GM18909 (cell line): Measurements from ENCODE around the gene LRFN5.
"Not testable (repeated sequence)": the region's sequence is repeated elsewhere in the genome, so short reads cannot be mapped to it uniquely, and the experiment has no call there.

Source experiments
- ATAC-seq: cut with Tn5 transposase; IDR thresholded peaks from one replicate; pipeline ENCODE4 v1.9.1; 2021; ENCODE audit warnings: mild to moderate bottlenecking; ENCODE audit not compliant: unreplicated experiment, poor library complexity

Gene LRFN5

GRCh38 chr14:41873686-41874317, 267.1 kb downstream of the LRFN5 start:
- ATAC-seq: no peak

- no peak for ATAC-seq
Measured at GRCh38 chr14:41875116-41875515, 268.4 kb downstream of the LRFN5 start.

GRCh38 chr14:41878321-41878720, 271.6 kb downstream of the LRFN5 start:
- ATAC-seq: no peak

GRCh38 chr14:41891624-41892023, 284.9 kb downstream of the LRFN5 start:
- ATAC-seq: no peak

- no peak for ATAC-seq
Measured at GRCh38 chr14:41899416-41899815, 292.7 kb downstream of the LRFN5 start.

- no peak for ATAC-seq
Measured at GRCh38 chr14:41900644-41901043, 294.0 kb downstream of the LRFN5 start.

GRCh38 chr14:41901089-41901488, 294.4 kb downstream of the LRFN5 start:
- ATAC-seq: no peak

- no peak for ATAC-seq
Measured at GRCh38 chr14:41905394-41905964, 298.8 kb downstream of the LRFN5 start.

- not testable (repeated sequence) for ATAC-seq
Measured at GRCh38 chr14:41911155-41911554, 304.5 kb downstream of the LRFN5 start.

- ATAC-seq: no peak
Measured at GRCh38 chr14:41913398-41913797, 306.7 kb downstream of the LRFN5 start.

GRCh38 chr14:41915732-41916131, 309.1 kb downstream of the LRFN5 start:
- ATAC-seq: no peak

- no peak for ATAC-seq
Measured at GRCh38 chr14:41916313-41916712, 309.6 kb downstream of the LRFN5 start.

- no peak for ATAC-seq
Measured at GRCh38 chr14:41925409-41925808, 318.7 kb downstream of the LRFN5 start.

- no peak for ATAC-seq
Measured at GRCh38 chr14:41950428-41951151, 343.9 kb downstream of the LRFN5 start.
